ENCODE measurements around the gene SPACA9.

DNA sequence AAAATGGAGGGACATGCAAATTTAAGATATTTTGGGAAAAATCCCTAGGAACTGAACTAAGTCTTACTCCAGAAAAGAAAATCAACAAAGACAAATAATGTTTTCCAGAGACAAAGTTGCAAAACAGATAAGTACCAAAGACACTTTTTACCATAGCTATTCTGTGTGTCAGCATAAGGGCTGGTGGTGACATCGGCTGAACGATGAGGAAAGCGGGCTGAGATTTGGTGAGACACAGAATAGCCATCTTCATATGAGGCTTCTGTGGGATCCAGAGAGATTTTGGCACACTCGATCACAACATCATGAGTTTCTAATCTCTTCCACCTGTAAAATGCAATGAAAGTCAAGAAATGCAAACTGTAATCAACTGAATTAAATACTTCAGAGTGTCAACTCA is 33.4 kb downstream of the SPACA9 start:
- TF ChIP-seq, protein P1, sequence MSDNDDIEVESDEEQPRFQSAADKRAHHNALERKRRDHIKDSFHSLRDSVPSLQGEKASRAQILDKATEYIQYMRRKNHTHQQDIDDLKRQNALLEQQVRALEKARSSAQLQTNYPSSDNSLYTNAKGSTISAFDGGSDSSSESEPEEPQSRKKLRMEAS (IDR thresholded peaks at IDR 0.05; ENCODE audit: low read depth, low read length) = no peak
- no peak for TF ChIP-seq POLR2A (IDR thresholded peaks at IDR 0.05; ENCODE audit: low read depth, low read length)
- no peak for TF ChIP-seq MYC (IDR thresholded peaks at IDR 0.05; ENCODE audit: insufficient read depth, insufficient read length, insufficient replicate concordance, low read length, severe bottlenecking)
- TF ChIP-seq POU2F2 (IDR thresholded peaks at IDR 0.05; ENCODE audit: borderline replicate concordance, low read depth, low read length) = no peak
- TF ChIP-seq, protein P2, sequence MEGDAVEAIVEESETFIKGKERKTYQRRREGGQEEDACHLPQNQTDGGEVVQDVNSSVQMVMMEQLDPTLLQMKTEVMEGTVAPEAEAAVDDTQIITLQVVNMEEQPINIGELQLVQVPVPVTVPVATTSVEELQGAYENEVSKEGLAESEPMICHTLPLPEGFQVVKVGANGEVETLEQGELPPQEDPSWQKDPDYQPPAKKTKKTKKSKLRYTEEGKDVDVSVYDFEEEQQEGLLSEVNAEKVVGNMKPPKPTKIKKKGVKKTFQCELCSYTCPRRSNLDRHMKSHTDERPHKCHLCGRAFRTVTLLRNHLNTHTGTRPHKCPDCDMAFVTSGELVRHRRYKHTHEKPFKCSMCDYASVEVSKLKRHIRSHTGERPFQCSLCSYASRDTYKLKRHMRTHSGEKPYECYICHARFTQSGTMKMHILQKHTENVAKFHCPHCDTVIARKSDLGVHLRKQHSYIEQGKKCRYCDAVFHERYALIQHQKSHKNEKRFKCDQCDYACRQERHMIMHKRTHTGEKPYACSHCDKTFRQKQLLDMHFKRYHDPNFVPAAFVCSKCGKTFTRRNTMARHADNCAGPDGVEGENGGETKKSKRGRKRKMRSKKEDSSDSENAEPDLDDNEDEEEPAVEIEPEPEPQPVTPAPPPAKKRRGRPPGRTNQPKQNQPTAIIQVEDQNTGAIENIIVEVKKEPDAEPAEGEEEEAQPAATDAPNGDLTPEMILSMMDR (IDR thresholded peaks at IDR 0.05 in 2 of 3, conservative IDR thresholded peaks at IDR 0.05 in 1 of 3; ENCODE audit: control insufficient read depth in 2 of 3, extremely low read depth in 1 of 3, insufficient read depth in 1 of 3, low read depth in 3 of 3, low read length in 3 of 3) = no peak
- TF ChIP-seq ZNF274 (IDR thresholded peaks at IDR 0.05; ENCODE audit: insufficient read depth, insufficient read length) = no peak
- TF ChIP-seq NR2C1 (IDR thresholded peaks at IDR 0.05) = no peak

Measured in GM12878 (cell line).